ENCODE data around the gene UGT1A10. TPM values are rescaled to one million over a fixed set of nuclear protein-coding genes. Genes with fewer than 3 reads are reported as not detected.

Gene UGT1A10
- total RNA-seq, 1 donor from 2014 or later, result not detected

- Mint-ChIP-seq H3K27me3 (peaks cover 29% of the 10 kb centered on the region), H3K36me3 (no peaks in the 10 kb centered on the region), H3K4me1 (ENCODE audit: unreplicated experiment) (no peaks in the 10 kb centered on the region), H3K9me3 (peaks cover 3% of the 10 kb centered on the region), H3K4me3 (no peak overlapping the region), H3K27ac (no peak overlapping the region)
- no peak for TF ChIP-seq CTCF (conservative IDR thresholded peaks at IDR 0.05)
- DNase-seq (ENCODE audit: extremely low spot score, unreplicated experiment), result no peak
Measured at GRCh38 chr2:233779722-233780121, 143.5 kb downstream of the UGT1A10 start.

- Mint-ChIP-seq H3K36me3 (no peaks in the 10 kb centered on the region), H3K27ac (no peak overlapping the region)
- DNase-seq (ENCODE audit: extremely low spot score, unreplicated experiment), result no peak
Measured at GRCh38 chr2:233780771-233781170, 144.5 kb downstream of the UGT1A10 start.

GRCh38 chr2:233789554-233789953, 153.3 kb downstream of the UGT1A10 start:
- no peaks in the 10 kb centered on the region for H3K36me3 Mint-ChIP-seq
- TF ChIP-seq CTCF (conservative IDR thresholded peaks at IDR 0.05), result no peak
- no peak overlapping the region for H3K4me3 Mint-ChIP-seq
- H3K4me1 Mint-ChIP-seq (ENCODE audit: unreplicated experiment), result no peaks in the 10 kb centered on the region
- H3K27ac Mint-ChIP-seq, result no peak overlapping the region
- no peak for DNase-seq (ENCODE audit: extremely low spot score, unreplicated experiment)
- H3K9me3 Mint-ChIP-seq, result no peaks in the 10 kb centered on the region
- H3K27me3 Mint-ChIP-seq, result peaks cover 8% of the 10 kb centered on the region

More at GRCh38 chr2:233780771-233781170, 144.5 kb downstream of the UGT1A10 start:
- Mint-ChIP-seq H3K9me3 (peaks cover 3% of the 10 kb centered on the region), H3K4me3 (no peak overlapping the region), H3K4me1 (ENCODE audit: unreplicated experiment) (no peaks in the 10 kb centered on the region), H3K27me3 (peaks cover 29% of the 10 kb centered on the region)
- no peak for TF ChIP-seq CTCF (conservative IDR thresholded peaks at IDR 0.05)

GRCh38 chr2:233791151-233791882, 155.1 kb downstream of the UGT1A10 start:
- no peak for DNase-seq (ENCODE audit: extremely low spot score, unreplicated experiment)
- no peak for TF ChIP-seq CTCF (conservative IDR thresholded peaks at IDR 0.05)
- no peaks in the 10 kb centered on the region for H3K36me3 Mint-ChIP-seq
- no peak overlapping the region for H3K4me3 Mint-ChIP-seq
- H3K27me3 Mint-ChIP-seq, result peaks cover 8% of the 10 kb centered on the region
- no peaks in the 10 kb centered on the region for H3K9me3 Mint-ChIP-seq
- H3K27ac Mint-ChIP-seq, result no peak overlapping the region
- H3K4me1 Mint-ChIP-seq (ENCODE audit: unreplicated experiment), result no peaks in the 10 kb centered on the region

GRCh38 chr2:233791883-233792329, 155.7 kb downstream of the UGT1A10 start:
- DNase-seq (ENCODE audit: extremely low spot score, unreplicated experiment), result no peak
- no peak for TF ChIP-seq CTCF (conservative IDR thresholded peaks at IDR 0.05)
- H3K9me3 Mint-ChIP-seq, result no peaks in the 10 kb centered on the region
- H3K4me1 Mint-ChIP-seq (ENCODE audit: unreplicated experiment), result no peaks in the 10 kb centered on the region
- no peak overlapping the region for H3K27ac Mint-ChIP-seq
- H3K4me3 Mint-ChIP-seq, result no peak overlapping the region
- H3K27me3 Mint-ChIP-seq, result peaks cover 8% of the 10 kb centered on the region
- H3K36me3 Mint-ChIP-seq, result no peaks in the 10 kb centered on the region
